Breast epithelium (tissue), 3 donors: ENCODE data around the gene SH2B3.

ENCODE experiments used
- CTCF ChIP-seq, 3 donors: fragments of 450-650 bp; IDR thresholded peaks; one replicate each; pipeline ENCODE4 v1.5.1; 2016 to 2017; ENCODE audit warnings: antibody characterized with exemption in 3 of 3, mild to moderate bottlenecking in 3 of 3, moderate library complexity in 3 of 3
- POLR2A ChIP-seq: fragments of 450-650 bp; IDR thresholded peaks from one replicate; pipeline ENCODE4 v1.6.1; 2016; ENCODE audit warnings: antibody characterized with exemption, mild to moderate bottlenecking, moderate library complexity
- POLR2AphosphoS5 ChIP-seq, 3 donors: sonication (generic); formaldehyde crosslinking; IDR thresholded peaks; one replicate each; pipeline ENCODE4 v1.6.1; 2017; ENCODE audit warnings: antibody characterized with exemption in 3 of 3

DNA sequence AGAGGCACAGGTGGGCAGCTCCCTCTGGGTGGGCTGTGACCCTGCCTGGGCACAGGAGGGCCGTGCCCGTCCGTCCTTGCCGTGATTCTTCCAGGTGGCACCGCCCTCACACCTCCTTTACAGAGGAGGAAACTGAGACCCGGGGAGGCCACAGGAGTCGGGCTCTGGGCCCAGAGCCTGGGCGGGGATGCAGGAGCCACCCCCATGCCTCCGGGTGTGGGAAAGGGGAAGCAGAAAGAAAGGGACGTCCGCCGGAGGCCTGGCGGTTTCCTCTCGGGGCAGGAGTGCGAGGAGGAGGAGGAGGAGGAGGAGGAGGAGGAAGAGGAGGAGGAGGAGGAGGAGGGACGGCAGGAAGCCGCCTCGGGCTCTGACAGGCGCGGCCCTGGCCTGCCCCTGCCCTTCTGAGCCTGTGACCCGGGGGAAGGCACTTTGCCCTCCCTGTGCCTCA lies 23.0 kb downstream of the SH2B3 start:
- no peak for TF ChIP-seq CTCF (IDR thresholded peaks at IDR 0.05)
- no peak for TF ChIP-seq POLR2A
- no peak for TF ChIP-seq POLR2AphosphoS5 (IDR thresholded peaks at IDR 0.05)
